H1 (cell line): Measurements from ENCODE around the gene DCTN1. TPM values are rescaled to one million over a fixed set of nuclear protein-coding genes. Genes with fewer than 3 reads are reported as not detected.

Experiments used
- CTCF ChIA-PET: fragments of 300-600 bp; sonication (Branson Sonifier 250); formaldehyde crosslinking; loops from one replicate; lab custom pipeline; 2021; ENCODE audit not compliant: partially characterized antibody; lab: Charles Lee
- POLR2A ChIA-PET: fragments of 300-600 bp; sonication (Branson Sonifier 250); formaldehyde crosslinking; loops from one replicate; lab custom pipeline; 2021; ENCODE audit warnings: inconsistent platforms; ENCODE audit not compliant: partially characterized antibody; lab: Charles Lee
- DNase-seq, 2 experiments: peaks; one replicate each; pipeline versions ENCODE4 v3.0.0 to v3.0.0-alpha.2; 2010 to 2022; ENCODE audit warnings: low spot score in 2 of 2, low read depth in 1 of 2, mixed read lengths in 1 of 2
- FAIRE-seq: peaks from 2 replicates; lab custom pipeline; 2011; peaks lifted over from hg19 to GRCh38; lab: Jason Lieb, UNC
- H2AFZ ChIP-seq: 2 replicates; pipeline ENCODE4 v1.8.1; 2012; ENCODE audit warnings: low read length, inconsistent platforms
- H2AK5ac ChIP-seq: 2 replicates; pipeline ENCODE4 v1.6.1; 2013; ENCODE audit warnings: low read depth, low read length
- H2BK120ac ChIP-seq: replicated peaks from 2 replicates; pipeline ENCODE3; 2013; ENCODE audit warnings: low read depth, low read length, inconsistent platforms
- H2BK12ac ChIP-seq: 2 replicates; pipeline ENCODE4 v1.6.1; 2013; ENCODE audit warnings: low read depth, low read length
- H2BK15ac ChIP-seq: 2 replicates; pipeline ENCODE4 v1.6.1; 2013; ENCODE audit warnings: low read length
- H2BK20ac ChIP-seq: 2 replicates; pipeline ENCODE4 v1.6.1; 2013; ENCODE audit warnings: low read length
- H2BK5ac ChIP-seq: 2 replicates; pipeline ENCODE4 v1.6.1; 2013; ENCODE audit warnings: low read depth, low read length
- H3K14ac ChIP-seq: 2 replicates; pipeline ENCODE4 v1.6.1; 2013; ENCODE audit warnings: inconsistent platforms; ENCODE audit not compliant: insufficient read length
- H3K18ac ChIP-seq: 2 replicates; pipeline ENCODE4 v1.6.1; 2013; ENCODE audit warnings: low read length; ENCODE audit errors: extremely low read depth
- H3K23ac ChIP-seq: 2 replicates; pipeline ENCODE4 v1.6.1; 2013; ENCODE audit warnings: inconsistent platforms; ENCODE audit not compliant: insufficient read length
- H3K23me2 ChIP-seq: 2 replicates; pipeline ENCODE4 v1.6.1; 2013; ENCODE audit warnings: low read depth, low read length
- H3K27ac ChIP-seq: 2 replicates; pipeline ENCODE4 v1.6.1; 2011; ENCODE audit warnings: low read depth, low read length, inconsistent platforms
- H3K27me3 ChIP-seq, 4 experiments: replicated peaks in 1 of 4; 1 replicate in 1 of 4; 2 replicates in 3 of 4; pipeline versions ENCODE4 v1.6.1 to v1.8.1; 2011 to 2013; ENCODE audit warnings: low read length in 3 of 4, mild to moderate bottlenecking in 3 of 4, inconsistent platforms in 2 of 4, mixed read lengths in 2 of 4, moderate library complexity in 1 of 4; ENCODE audit not compliant: control insufficient read depth in 3 of 4, insufficient read depth in 3 of 4; ENCODE audit errors: extremely low read depth in 1 of 4
- H3K36me3 ChIP-seq, 4 experiments: 2 replicates each; pipeline versions ENCODE4 v1.6.1 to v1.8.1; 2011 to 2013; ENCODE audit warnings: mild to moderate bottlenecking in 4 of 4, low read length in 3 of 4, moderate library complexity in 2 of 4, control low read depth in 1 of 4, inconsistent platforms in 1 of 4; ENCODE audit not compliant: insufficient read depth in 4 of 4, control insufficient read depth in 2 of 4
- H3K4ac ChIP-seq: replicated peaks from 2 replicates; pipeline ENCODE3; 2013; ENCODE audit warnings: low read length, low read depth, mixed read lengths, inconsistent platforms; ENCODE audit not compliant: insufficient read length
- H3K4me1 ChIP-seq, 4 experiments: replicated peaks in 1 of 4; 1 replicate in 1 of 4; 2 replicates in 3 of 4; pipeline versions ENCODE4 v1.6.1 to v1.8.1; 2011 to 2013; ENCODE audit warnings: low read length in 3 of 4, inconsistent platforms in 2 of 4, mixed read lengths in 1 of 4; ENCODE audit not compliant: insufficient read depth in 4 of 4, control insufficient read depth in 3 of 4
- H3K4me2 ChIP-seq, 2 experiments: 2 replicates each; pipeline versions ENCODE4 v1.6.1 to v1.8.1; 2011 to 2013; ENCODE audit warnings: low read depth in 2 of 2, low read length in 2 of 2, control low read depth in 1 of 2, inconsistent platforms in 1 of 2, mild to moderate bottlenecking in 1 of 2; ENCODE audit not compliant: insufficient read depth in 1 of 2
- H3K4me3 ChIP-seq, 4 experiments: fragments of 200-600, 300-600 bp in 1 of 4; sonication (generic), shearing (Covaris generic), sonication (Bioruptor Twin) in 1 of 4; 2 replicates each; pipeline versions ENCODE4 v1.5.1 to v1.8.1; 2011 to 2016; ENCODE audit warnings: low read length in 4 of 4, low read depth in 3 of 4, control low read depth in 2 of 4, inconsistent platforms in 2 of 4, mild to moderate bottlenecking in 2 of 4, mixed read lengths in 1 of 4, moderate library complexity in 1 of 4; ENCODE audit not compliant: insufficient read depth in 2 of 4; ENCODE audit errors: extremely low read depth in 1 of 4
- H3K56ac ChIP-seq: replicated peaks from 2 replicates; pipeline ENCODE3; 2013; ENCODE audit warnings: low read depth, mild to moderate bottlenecking, mixed read lengths, low read length, inconsistent platforms; ENCODE audit not compliant: insufficient read length
- H3K79me1 ChIP-seq: 2 replicates; pipeline ENCODE4 v1.6.1; 2013; ENCODE audit warnings: low read depth, low read length, control low read depth
- H3K79me2 ChIP-seq, 2 experiments: 2 replicates each; pipeline versions ENCODE4 v1.6.1 to v1.8.1; 2012 to 2013; ENCODE audit warnings: low read length in 2 of 2, mild to moderate bottlenecking in 2 of 2, inconsistent platforms in 1 of 2; ENCODE audit not compliant: insufficient read depth in 2 of 2, control insufficient read depth in 1 of 2
- H3K9ac ChIP-seq, 4 experiments: replicated peaks in 1 of 4; 1 replicate in 1 of 4; 2 replicates in 3 of 4; pipeline versions ENCODE4 v1.6.1 to v1.8.1; 2011 to 2013; ENCODE audit warnings: low read depth in 3 of 4, low read length in 3 of 4, control low read depth in 2 of 4, mild to moderate bottlenecking in 2 of 4, moderate library complexity in 2 of 4, inconsistent platforms in 1 of 4; ENCODE audit errors: extremely low read depth in 1 of 4
- H3K9me3 ChIP-seq, 2 experiments: 2 replicates each; pipeline versions ENCODE4 v1.6.1 to v1.8.1; 2012 to 2013; ENCODE audit warnings: mild to moderate bottlenecking in 2 of 2, moderate library complexity in 2 of 2, control low read depth in 1 of 2, inconsistent platforms in 1 of 2, low read depth in 1 of 2, low read length in 1 of 2, mixed read lengths in 1 of 2; ENCODE audit not compliant: insufficient read depth in 2 of 2
- H4K20me1 ChIP-seq, 2 experiments: replicated peaks in 1 of 2; 2 replicates each; pipeline versions ENCODE3 to v1.8.1; 2011 to 2013; ENCODE audit warnings: inconsistent platforms in 2 of 2, low read length in 2 of 2, mild to moderate bottlenecking in 1 of 2; ENCODE audit not compliant: insufficient read depth in 2 of 2, control insufficient read depth in 1 of 2
- H4K5ac ChIP-seq: 2 replicates; pipeline ENCODE4 v1.6.1; 2013; ENCODE audit warnings: low read length, low read depth, mixed read lengths, inconsistent platforms; ENCODE audit not compliant: insufficient read length
- H4K8ac ChIP-seq: 2 replicates; pipeline ENCODE4 v1.8.0; 2013; ENCODE audit warnings: mild to moderate bottlenecking, moderate library complexity, low read length, inconsistent platforms; ENCODE audit not compliant: insufficient read depth; ENCODE audit errors: extremely low read depth
- H4K91ac ChIP-seq: replicated peaks from 2 replicates; pipeline ENCODE3; 2013; ENCODE audit warnings: low read length, mixed read lengths, inconsistent platforms; ENCODE audit not compliant: insufficient read length
- EZH2 ChIP-seq: fragments of 200-600 bp; sonication (generic); IDR thresholded peaks from 2 replicates; pipeline ENCODE4 v1.7.1; 2012; ENCODE audit warnings: low read depth, mild to moderate bottlenecking, moderate library complexity, low read length, inconsistent platforms; ENCODE audit not compliant: severe bottlenecking
- HDAC2 ChIP-seq, 2 experiments: fragments of 300-600 bp in 1 of 2; sonication (generic) in 1 of 2; IDR thresholded peaks; 2 replicates each; pipeline ENCODE4 v1.6.1; 2011 to 2012; ENCODE audit warnings: low read depth in 2 of 2, low read length in 2 of 2, mild to moderate bottlenecking in 2 of 2, moderate library complexity in 2 of 2, borderline replicate concordance in 1 of 2, inconsistent platforms in 1 of 2
- JUN ChIP-seq: IDR thresholded peaks from 2 replicates; pipeline ENCODE4 v1.6.1; 2011; ENCODE audit warnings: low read depth, mild to moderate bottlenecking, improper control_type of control experiment, low read length
- KDM4A ChIP-seq: IDR thresholded peaks from one replicate; pipeline ENCODE4 v1.7.1; 2012; ENCODE audit warnings: low read depth, mild to moderate bottlenecking, moderate library complexity, low read length, inconsistent platforms; ENCODE audit not compliant: severe bottlenecking
- PHF8 ChIP-seq: fragments of 200-600 bp; sonication (generic); conservative IDR thresholded peaks from 2 replicates; pipeline ENCODE4 v1.7.1; 2012; ENCODE audit warnings: low read depth, mild to moderate bottlenecking, inconsistent platforms, low read length, moderate library complexity
- YY1 ChIP-seq: IDR thresholded peaks from 2 replicates; pipeline ENCODE4 v1.6.1; 2011; ENCODE audit warnings: low read depth, mild to moderate bottlenecking, low read length
- WGBS, 2 experiments: shearing (Covaris generic) in 1 of 2; methylation state at CpG; one replicate each; pipeline versions ENCODE4 v1.1.6 to v1.1.7; 2013 to 2015; ENCODE audit warnings: low lambda C conversion rate in 2 of 2, mixed read lengths in 2 of 2, inconsistent platforms in 1 of 2, low coverage in 1 of 2, missing lambda C conversion rate in 1 of 2; ENCODE audit not compliant: insufficient replicate concordance in 2 of 2, insufficient coverage in 1 of 2, insufficient read length in 1 of 2; ENCODE audit errors: extremely low coverage in 1 of 2, missing lambda C conversion rate in 1 of 2; 5-methylcytosine and 5-hydroxymethylcytosine counted together
- polyA plus RNA-seq, 7 experiments: library from polyadenylated mRNA; depleted of rRNA in 3 of 7; stranded (reverse) in 5 of 7; unstranded in 2 of 7; fragments of >200 nt in 5 of 7; fragments of 200-250 nt in 2 of 7; gene quantifications; 1 replicate in 5 of 7; 2 replicates in 1 of 7; 4 replicates in 1 of 7; pipeline versions ENCODE4 v1.2.1 to v1.2.3, GENCODE V29; 2011 to 2013; ENCODE audit warnings: missing spikeins in 2 of 7, mixed read lengths in 2 of 7
- total RNA-seq: library from RNA; stranded (reverse); fragmentation: NEBNext Ultra II Directional; extraction: Animal tissue kit (Norgen Biotek cat#: 25700); gene quantifications from 2 replicates; pipeline ENCODE4 v1.2.1, GENCODE V29; 2021

The DCTN1 gene
- total and polyA plus RNA-seq, 2 of the 8 experiments (the other 6 are each of a cell fraction or from before 2014, with no cell fraction given) = 105 to 162 TPM

DNA sequence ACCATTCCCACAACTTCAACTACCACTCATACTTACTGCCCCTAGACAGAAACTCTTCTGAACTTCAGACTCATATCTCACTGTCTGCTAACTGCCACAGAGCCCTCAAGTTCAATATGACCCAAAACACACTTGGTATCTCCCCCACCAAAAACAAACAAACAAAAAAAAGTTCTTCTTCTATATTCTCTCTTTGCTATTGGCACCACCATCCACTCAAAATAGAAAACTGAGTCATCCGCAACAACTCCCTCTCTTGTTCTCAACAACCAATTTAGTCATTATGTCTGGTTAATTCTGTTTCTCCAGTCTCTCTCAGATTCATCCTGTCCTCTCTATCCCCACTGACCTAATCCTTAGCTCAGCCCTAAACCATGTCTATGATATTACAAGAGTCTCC, 7.2 kb upstream of the DCTN1 start:
- Histone ChIP-seq H2AFZ (no peak overlapping the region), H3K4me3 (no peak overlapping the region), H3K9me3 (no peaks in the 10 kb centered on the region), H3K14ac (no peak overlapping the region), H3K27me3 (no peaks in the 10 kb centered on the region), H2BK12ac (no peak overlapping the region), H3K23ac (no peak overlapping the region), H4K20me1 (peaks cover 6 to 17% of the 10 kb centered on the region in 2 experiments), H2BK5ac (no peak overlapping the region), H3K27ac (no peak overlapping the region), H2BK20ac (no peak overlapping the region), H3K4me2 (no peak overlapping the region), H3K36me3 (peaks cover 0 to 5% (median 2%) of the 10 kb centered on the region in 4 experiments; a peak in 4 of 8 replicates), H3K79me1 (peaks cover 20% of the 10 kb centered on the region), H3K79me2 (peaks cover 15 to 78% of the 10 kb centered on the region in 2 experiments), H2BK15ac (no peak overlapping the region), H2AK5ac (no peak overlapping the region), H4K8ac (no peak overlapping the region), H4K91ac (no peak overlapping the region), H3K4ac (no peak overlapping the region), H3K23me2 (peaks cover 6% of the 10 kb centered on the region), H3K56ac (no peak overlapping the region), H4K5ac (no peak overlapping the region), H3K4me1 (peaks cover 0 to 3% (median 0%) of the 10 kb centered on the region in 4 experiments; a peak in 4 of 7 replicates), H3K9ac (no peak overlapping the region), H2BK120ac (no peak overlapping the region), H3K18ac (no peak overlapping the region)
- CTCF ChIA-PET = interaction anchor here (1.0 to 6.1 kb wide), 2 partner anchors 22 to 52 kb away, joined by 3 to 49 read pairs; no protein-coding TSS in a partner anchor
- FAIRE-seq (no peak), DNase-seq (no peak)
- POLR2A ChIA-PET = interaction anchor here (0.5 to 1.3 kb wide), 3 partner anchors 13 to 169 kb away, joined by 3 read pairs; no protein-coding TSS in a partner anchor
- no peak for TF ChIP-seq KDM4A
- TF ChIP-seq EZH2 = no peak
- no peak for TF ChIP-seq YY1
- TF ChIP-seq PHF8 = no peak
- no peak for TF ChIP-seq HDAC2 (IDR thresholded peaks at IDR 0.05; ENCODE audit: borderline replicate concordance in 1 of 2, low read depth in 2 of 2, low read length in 2 of 2)
- no peak for TF ChIP-seq JUN
- WGBS, 2 experiments = 92% methylated on average over 1 of the region's 1 CpG; no CpG with 5 or more reads in 1 of the 2 experiments
